Measurements from ENCODE around the gene ALOX15. TPM values are rescaled to one million over a fixed set of nuclear protein-coding genes. Genes with fewer than 3 reads are reported as not detected.
"Not testable (repeated sequence)": the region's sequence is repeated elsewhere in the genome, so short reads cannot be mapped to it uniquely, and the experiment has no call there.

ALOX15 gene
- total RNA-seq, 2 experiments from 2014 or later = not detected

GRCh38 chr17:4609761-4610160, 31.7 kb downstream of the ALOX15 start:
- Mint-ChIP-seq H3K4me3 (no peak overlapping the region), H3K9me3 (no peaks in the 10 kb centered on the region), H3K36me3 (no peaks in the 10 kb centered on the region), H3K27ac (no peak overlapping the region), H3K4me1 (ENCODE audit: low read depth) (no peaks in the 10 kb centered on the region), H3K27me3 (peaks cover 18% of the 10 kb centered on the region)
- DNase-seq = no peak
- intact Hi-C loops (cut with micrococcal nuclease) = no loop called here
- ChIA-PET CTCF (interaction anchor here (1.4 kb wide), 1 partner anchor 42 kb away, joined by 3 read pairs; no protein-coding TSS in a partner anchor), POLR2A (no interaction called here)

- Mint-ChIP-seq H3K4me1 (ENCODE audit: low read depth) (no peaks in the 10 kb centered on the region), H3K9me3 (no peaks in the 10 kb centered on the region), H3K27ac (no peak overlapping the region), H3K4me3 (no peak overlapping the region), H3K27me3 (peaks cover 16% of the 10 kb centered on the region), H3K36me3 (no peaks in the 10 kb centered on the region)
- intact Hi-C loops (cut with micrococcal nuclease) = no loop called here
- ChIA-PET CTCF (interaction anchor here (0.6 to 0.8 kb wide), 2 partner anchors 122 to 263 kb away, joined by 3 read pairs; no protein-coding TSS in a partner anchor), POLR2A (no interaction called here)
- no peak for DNase-seq
Observed at GRCh38 chr17:4607773-4608187, 33.7 kb downstream of the ALOX15 start.

GRCh38 chr17:4607261-4607741, 34.2 kb downstream of the ALOX15 start:
- Mint-ChIP-seq H3K36me3 (no peaks in the 10 kb centered on the region), H3K4me3 (no peak overlapping the region), H3K9me3 (no peaks in the 10 kb centered on the region), H3K4me1 (ENCODE audit: low read depth) (no peaks in the 10 kb centered on the region), H3K27ac (no peak overlapping the region), H3K27me3 (peaks cover 16% of the 10 kb centered on the region)
- ChIA-PET POLR2A (no interaction called here), CTCF (interaction anchor here (0.6 to 0.8 kb wide), 2 partner anchors 121 to 263 kb away, joined by 3 read pairs; no protein-coding TSS in a partner anchor)
- intact Hi-C loops (cut with micrococcal nuclease) = no loop called here
- DNase-seq = no peak

- Mint-ChIP-seq H3K27ac (no peak overlapping the region), H3K36me3 (no peaks in the 10 kb centered on the region), H3K9me3 (no peaks in the 10 kb centered on the region), H3K4me3 (no peak overlapping the region), H3K27me3 (peaks cover 16% of the 10 kb centered on the region), H3K4me1 (ENCODE audit: low read depth) (no peaks in the 10 kb centered on the region)
- DNase-seq = no peak
- POLR2A ChIA-PET = no interaction called here
- intact Hi-C loops (cut with micrococcal nuclease) = no loop called here
- CTCF ChIA-PET = no interaction called here
Observed at GRCh38 chr17:4605826-4606225, 35.7 kb downstream of the ALOX15 start.

- POLR2A ChIA-PET; intact Hi-C loops (cut with micrococcal nuclease); H3K27ac Mint-ChIP-seq; H3K36me3 Mint-ChIP-seq; DNase-seq; CTCF ChIA-PET; H3K4me1 Mint-ChIP-seq (ENCODE audit: low read depth); H3K4me3 Mint-ChIP-seq; H3K9me3 Mint-ChIP-seq: not testable (repeated sequence)
- peaks cover 13% of the 10 kb centered on the region for H3K27me3 Mint-ChIP-seq
Observed at GRCh38 chr17:4604736-4605135, 36.7 kb downstream of the ALOX15 start.

- intact Hi-C loops (cut with micrococcal nuclease) = no loop called here
- no peaks in the 10 kb centered on the region for H3K36me3 Mint-ChIP-seq
- no peak for DNase-seq
- H3K27ac Mint-ChIP-seq = no peak overlapping the region
- H3K4me1 Mint-ChIP-seq (ENCODE audit: low read depth) = no peaks in the 10 kb centered on the region
- peaks cover 12% of the 10 kb centered on the region for H3K27me3 Mint-ChIP-seq
- no peak overlapping the region for H3K4me3 Mint-ChIP-seq
- POLR2A ChIA-PET = no interaction called here
- CTCF ChIA-PET = no interaction called here
- no peaks in the 10 kb centered on the region for H3K9me3 Mint-ChIP-seq
Observed at GRCh38 chr17:4604111-4604644, 37.3 kb downstream of the ALOX15 start.

- Mint-ChIP-seq H3K27ac (no peak overlapping the region), H3K4me1 (ENCODE audit: low read depth) (no peaks in the 10 kb centered on the region), H3K27me3 (peaks cover 2% of the 10 kb centered on the region), H3K36me3 (no peaks in the 10 kb centered on the region), H3K4me3 (no peak overlapping the region), H3K9me3 (no peaks in the 10 kb centered on the region)
- intact Hi-C loops (cut with micrococcal nuclease) = no loop called here
- CTCF ChIA-PET = interaction anchor here (1.0 to 1.3 kb wide), 2 partner anchors 23 to 25 kb away, joined by 3 to 5 read pairs; no protein-coding TSS in a partner anchor
- DNase-seq = no peak
- POLR2A ChIA-PET = no interaction called here
Observed at GRCh38 chr17:4602041-4602440, 39.4 kb downstream of the ALOX15 start.

- CTCF ChIA-PET = no interaction called here
- H3K4me3 Mint-ChIP-seq = no peak overlapping the region
- intact Hi-C loops (cut with micrococcal nuclease) = no loop called here
- POLR2A ChIA-PET = no interaction called here
- H3K27ac Mint-ChIP-seq = no peak overlapping the region
- no peaks in the 10 kb centered on the region for H3K4me1 Mint-ChIP-seq (ENCODE audit: low read depth)
- no peaks in the 10 kb centered on the region for H3K36me3 Mint-ChIP-seq
- H3K9me3 Mint-ChIP-seq = no peaks in the 10 kb centered on the region
- DNase-seq = no peak
- H3K27me3 Mint-ChIP-seq = peaks cover 3% of the 10 kb centered on the region
Observed at GRCh38 chr17:4601326-4601725, 40.2 kb downstream of the ALOX15 start.

- H3K27ac Mint-ChIP-seq = no peak overlapping the region
- H3K9me3 Mint-ChIP-seq = no peaks in the 10 kb centered on the region
- no peak overlapping the region for H3K4me3 Mint-ChIP-seq
- intact Hi-C loops (cut with micrococcal nuclease) = no loop called here
- H3K4me1 Mint-ChIP-seq (ENCODE audit: low read depth) = no peaks in the 10 kb centered on the region
- no peak for DNase-seq
- H3K36me3 Mint-ChIP-seq = no peaks in the 10 kb centered on the region
- POLR2A ChIA-PET = no interaction called here
- CTCF ChIA-PET = interaction anchor here (1.1 kb wide), 1 partner anchor 34 kb away, joined by 3 read pairs; no protein-coding TSS in a partner anchor
- H3K27me3 Mint-ChIP-seq = peaks cover 3% of the 10 kb centered on the region
Observed at GRCh38 chr17:4600563-4600962, 40.9 kb downstream of the ALOX15 start.

GRCh38 chr17:4599505-4600281, 41.8 kb downstream of the ALOX15 start:
- H3K4me1 Mint-ChIP-seq (ENCODE audit: low read depth) = peaks cover 4% of the 10 kb centered on the region
- POLR2A ChIA-PET = no interaction called here
- H3K9me3 Mint-ChIP-seq = no peaks in the 10 kb centered on the region
- intact Hi-C loops (cut with micrococcal nuclease) = no loop called here
- no peak overlapping the region for H3K4me3 Mint-ChIP-seq
- H3K27ac Mint-ChIP-seq = no peak overlapping the region
- CTCF ChIA-PET = interaction anchor here (1.1 kb wide), 1 partner anchor 33 kb away, joined by 3 read pairs; no protein-coding TSS in a partner anchor
- peaks cover 3% of the 10 kb centered on the region for H3K27me3 Mint-ChIP-seq
- no peaks in the 10 kb centered on the region for H3K36me3 Mint-ChIP-seq
- no peak for DNase-seq

GRCh38 chr17:4598776-4599504, 42.5 kb downstream of the ALOX15 start:
- Mint-ChIP-seq H3K27ac (no peak overlapping the region), H3K36me3 (no peaks in the 10 kb centered on the region), H3K4me3 (no peak overlapping the region)

GRCh38 chr17:4597975-4598374, 43.5 kb downstream of the ALOX15 start:
- H3K36me3 Mint-ChIP-seq = no peaks in the 10 kb centered on the region
- peaks cover 4% of the 10 kb centered on the region for H3K4me1 Mint-ChIP-seq (ENCODE audit: low read depth)
- CTCF ChIA-PET = interaction anchor here (1.0 to 2.3 kb wide), 2 partner anchors 13 to 31 kb away, joined by 3 to 7 read pairs; no protein-coding TSS in a partner anchor
- no peaks in the 10 kb centered on the region for H3K9me3 Mint-ChIP-seq
- no peak overlapping the region for H3K4me3 Mint-ChIP-seq
- intact Hi-C loops (cut with micrococcal nuclease) = no loop called here
- H3K27ac Mint-ChIP-seq = no peak overlapping the region
- no peak for DNase-seq
- POLR2A ChIA-PET = no interaction called here
- peaks cover 3% of the 10 kb centered on the region for H3K27me3 Mint-ChIP-seq

More at GRCh38 chr17:4598776-4599504, 42.5 kb downstream of the ALOX15 start:
- intact Hi-C loops (cut with micrococcal nuclease) = no loop called here
- peaks cover 4% of the 10 kb centered on the region for H3K4me1 Mint-ChIP-seq (ENCODE audit: low read depth)
- ChIA-PET CTCF (interaction anchor here (1.0 kb wide), 1 partner anchor 14 kb away, joined by 3 read pairs; no protein-coding TSS in a partner anchor), POLR2A (no interaction called here)
- no peaks in the 10 kb centered on the region for H3K9me3 Mint-ChIP-seq
- H3K27me3 Mint-ChIP-seq = peaks cover 3% of the 10 kb centered on the region
- no peak for DNase-seq

Data from activated CD4-positive, alpha-beta memory T cell treated with anti-CD3 and anti-CD28 coated beads for 36 hours (primary cell).